ENCODE results near the gene ATP8A1.

The ATP8A1 gene

GRCh38 chr4:42646999-42647541 is 9.8 kb downstream of the ATP8A1 start:
- H3K4me3 ChIP-seq (ENCODE audit: low read depth, low read length), result no peak overlapping the region
- TF ChIP-seq CTCF (IDR thresholded peaks at IDR 0.05; ENCODE audit: low read depth, low read length, missing control alignments), result no peak
- DNase-seq (ENCODE audit: low read depth), result no peak

GRCh38 chr4:42646013-42646784 is 10.7 kb downstream of the ATP8A1 start:
- H3K4me3 ChIP-seq (ENCODE audit: low read depth, low read length), result peak overlapping the region; percentile 31
- no peak for TF ChIP-seq CTCF (IDR thresholded peaks at IDR 0.05; ENCODE audit: low read depth, low read length, missing control alignments)
- no peak for DNase-seq (ENCODE audit: low read depth)

DNA sequence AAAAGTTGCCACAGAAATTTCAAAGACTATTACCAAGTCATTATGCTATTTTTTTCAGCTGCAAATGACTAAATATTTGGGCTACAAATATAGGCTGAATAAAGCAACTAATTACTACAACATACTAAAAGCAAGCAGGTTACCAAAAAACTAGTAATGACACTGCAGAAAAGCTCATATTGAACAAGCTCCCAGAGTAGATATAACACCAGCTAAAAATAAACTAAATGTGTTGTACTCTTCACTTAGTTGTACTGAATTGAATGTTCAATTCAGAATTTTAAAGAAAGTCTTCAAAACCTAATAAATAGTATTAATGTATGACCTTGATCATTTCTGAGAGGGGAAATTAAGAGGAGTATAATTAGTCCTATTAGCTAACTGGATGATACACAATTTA is 12.0 kb downstream of the ATP8A1 start:
- no peak overlapping the region; the same call in 1 of the 2 replicates for H3K4me3 ChIP-seq (ENCODE audit: low read depth, low read length)
- no peak for DNase-seq (ENCODE audit: low read depth)
- TF ChIP-seq CTCF (IDR thresholded peaks at IDR 0.05; ENCODE audit: low read depth, low read length, missing control alignments), result no peak

DNA sequence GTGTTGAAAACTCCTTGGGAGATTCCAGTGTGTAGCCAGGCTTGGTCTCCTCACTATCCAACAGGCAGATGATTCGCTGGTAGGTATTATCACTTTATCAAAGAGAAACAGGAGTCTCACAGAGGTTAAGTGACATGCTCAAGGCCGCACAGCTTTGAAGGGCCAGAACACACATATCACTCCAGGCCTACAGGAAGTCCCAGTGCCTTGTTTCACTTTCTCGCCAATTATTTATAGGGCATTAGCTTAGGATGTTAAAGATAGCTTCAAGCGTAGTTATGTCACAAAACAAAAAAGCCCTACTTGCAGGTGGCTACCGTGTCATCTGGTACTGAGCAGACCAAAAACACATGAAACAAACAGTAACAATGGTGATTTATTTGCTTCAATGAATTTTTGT is 13.2 kb downstream of the ATP8A1 start:
- peak; percentile 82 for DNase-seq (ENCODE audit: low read depth)
- H3K4me3 ChIP-seq (ENCODE audit: low read depth, low read length), result peak overlapping the region; percentile 44
- TF ChIP-seq CTCF (IDR thresholded peaks at IDR 0.05; ENCODE audit: low read depth, low read length, missing control alignments), result no peak

- no peak for TF ChIP-seq CTCF (IDR thresholded peaks at IDR 0.05; ENCODE audit: low read depth, low read length, missing control alignments)
- no peak for DNase-seq (ENCODE audit: low read depth)
- H3K4me3 ChIP-seq (ENCODE audit: low read depth, low read length), result peak overlapping the region; percentile 44
Observed at GRCh38 chr4:42642845-42643615, 13.9 kb downstream of the ATP8A1 start.

DNA sequence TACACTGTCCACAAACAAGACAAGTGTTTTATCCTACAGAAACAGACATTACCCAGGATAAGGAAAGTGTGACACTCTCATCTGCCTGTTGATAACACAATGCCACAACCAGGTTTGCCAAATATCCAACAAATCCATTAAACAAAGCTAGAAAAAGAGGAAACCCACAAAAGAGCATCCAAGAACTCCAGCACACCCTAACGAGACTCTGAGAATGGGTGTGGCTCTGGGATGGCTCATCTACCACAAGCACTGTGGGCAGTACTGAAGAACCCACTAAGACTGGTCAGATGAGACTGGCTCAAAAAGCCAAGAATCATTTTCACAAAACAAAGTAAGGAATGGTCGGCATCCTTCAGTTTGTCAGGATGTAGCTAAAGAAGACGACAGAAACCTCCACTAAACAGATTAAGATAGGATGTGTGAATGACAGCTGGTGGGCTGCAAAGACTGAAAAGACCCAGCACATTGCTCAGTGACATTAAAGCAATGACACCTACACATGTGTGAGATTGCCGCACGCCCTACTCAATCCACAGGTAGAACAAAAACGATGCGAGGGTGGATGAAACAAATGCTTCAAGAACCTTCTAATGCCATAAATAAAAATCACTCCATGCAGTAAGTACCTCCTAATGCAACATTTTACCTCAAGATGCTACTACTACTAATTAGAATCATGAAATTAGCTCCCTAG is 14.7 kb downstream of the ATP8A1 start:
- no peak for TF ChIP-seq CTCF (IDR thresholded peaks at IDR 0.05; ENCODE audit: low read depth, low read length, missing control alignments)
- no peak for DNase-seq (ENCODE audit: low read depth)
- peak overlapping the region; percentile 34 for H3K4me3 ChIP-seq (ENCODE audit: low read depth, low read length)

Data from GM12864 (cell line).